Skeletal muscle tissue (tissue), 4 donors: ENCODE measurements around the gene MTHFD2L. TPM values are rescaled to one million over a fixed set of nuclear protein-coding genes. Genes with fewer than 3 reads are reported as not detected.
"Not testable (repeated sequence)": the region's sequence is repeated elsewhere in the genome, so short reads cannot be mapped to it uniquely, and the experiment has no call there.

Experiments used
- H3K27ac ChIP-seq: one replicate; pipeline ENCODE4 v1.7.0; 2013; ENCODE audit warnings: mild to moderate bottlenecking, low read depth, low read length, inconsistent platforms
- H3K27me3 ChIP-seq, 3 donors: one replicate each; pipeline ENCODE4 v1.7.0; 2013; ENCODE audit warnings: low read length in 3 of 3; ENCODE audit not compliant: control insufficient read depth in 3 of 3, insufficient read depth in 3 of 3
- H3K36me3 ChIP-seq, 3 donors: one replicate each; pipeline ENCODE4 v1.7.0; 2013; ENCODE audit warnings: low read length in 3 of 3; ENCODE audit not compliant: control insufficient read depth in 3 of 3, insufficient read depth in 3 of 3
- H3K4me1 ChIP-seq, 3 donors: one replicate each; pipeline ENCODE4 v1.7.0; 2013; ENCODE audit warnings: low read length in 3 of 3, mild to moderate bottlenecking in 3 of 3; ENCODE audit not compliant: control insufficient read depth in 3 of 3, insufficient read depth in 3 of 3
- H3K4me3 ChIP-seq, 3 donors: one replicate each; pipeline ENCODE4 v1.7.0; 2013; ENCODE audit warnings: low read length in 3 of 3
- H3K9ac ChIP-seq, 3 donors: one replicate each; pipeline ENCODE4 v1.7.0; 2013; ENCODE audit warnings: low read length in 3 of 3, mild to moderate bottlenecking in 3 of 3, moderate library complexity in 2 of 3, low read depth in 1 of 3
- H3K9me3 ChIP-seq, 3 donors: one replicate each; pipeline ENCODE4 v1.7.0; 2013; ENCODE audit warnings: low read length in 3 of 3; ENCODE audit not compliant: control insufficient read depth in 3 of 3
- total RNA-seq: library from RNA; depleted of rRNA; stranded (reverse); fragments of >200 nt; gene quantifications from one replicate; pipeline ENCODE4 v1.2.3, GENCODE V29; 2014
- donor health status: Osteomylitis.

Gene MTHFD2L
- total RNA-seq, 1 donor from 2014 or later, result 20.9 TPM

GRCh38 chr4:74205559-74205958, 47.6 kb downstream of the MTHFD2L start:
- no peak overlapping the region for H3K4me3 ChIP-seq
- H3K9ac ChIP-seq, result no peak overlapping the region
- H3K27me3 ChIP-seq, result no peaks in the 10 kb centered on the region
- peaks cover 0 to 5% (median 0%) of the 10 kb centered on the region in 3 donors for H3K36me3 ChIP-seq
- no peaks in the 10 kb centered on the region for H3K9me3 ChIP-seq
- no peak overlapping the region for H3K27ac ChIP-seq
- H3K4me1 ChIP-seq, result no peaks in the 10 kb centered on the region

GRCh38 chr4:74206088-74206825, 48.3 kb downstream of the MTHFD2L start:
- no peak overlapping the region for H3K9ac ChIP-seq
- no peaks in the 10 kb centered on the region for H3K27me3 ChIP-seq
- no peaks in the 10 kb centered on the region for H3K9me3 ChIP-seq
- no peak overlapping the region for H3K27ac ChIP-seq
- no peaks in the 10 kb centered on the region for H3K4me1 ChIP-seq
- H3K36me3 ChIP-seq, result peaks cover 0 to 5% (median 0%) of the 10 kb centered on the region in 3 donors
- H3K4me3 ChIP-seq, result no peak overlapping the region

- not testable (repeated sequence) for H3K27me3 ChIP-seq, H3K4me3 ChIP-seq, H3K9me3 ChIP-seq, H3K27ac ChIP-seq, H3K36me3 ChIP-seq, H3K9ac ChIP-seq, H3K4me1 ChIP-seq
These were observed 56.7 kb downstream of the MTHFD2L start for GRCh38 chr4:74214457-74215159.

- not testable (repeated sequence) for H3K9me3 ChIP-seq, H3K4me1 ChIP-seq, H3K9ac ChIP-seq, H3K27me3 ChIP-seq, H3K36me3 ChIP-seq, H3K4me3 ChIP-seq, H3K27ac ChIP-seq
These were observed 57.3 kb downstream of the MTHFD2L start for GRCh38 chr4:74215236-74215635.

- H3K9ac ChIP-seq, result no peak overlapping the region
These were observed 59.4 kb downstream of the MTHFD2L start for GRCh38 chr4:74217365-74217764.

GRCh38 chr4:74218201-74218600, 60.3 kb downstream of the MTHFD2L start:
- H3K27ac ChIP-seq, result no peak overlapping the region
- no peak overlapping the region for H3K4me3 ChIP-seq

More at GRCh38 chr4:74217365-74217764, 59.4 kb downstream of the MTHFD2L start:
- H3K27ac ChIP-seq, result no peak overlapping the region
- H3K4me3 ChIP-seq, result no peak overlapping the region
- H3K4me1 ChIP-seq, result no peaks in the 10 kb centered on the region
- no peaks in the 10 kb centered on the region for H3K9me3 ChIP-seq
- H3K27me3 ChIP-seq, result no peaks in the 10 kb centered on the region
- no peaks in the 10 kb centered on the region for H3K36me3 ChIP-seq

GRCh38 chr4:74219240-74219639, 61.3 kb downstream of the MTHFD2L start:
- Histone ChIP-seq H3K4me1 (no peaks in the 10 kb centered on the region), H3K27ac (no peak overlapping the region), H3K4me3 (no peak overlapping the region), H3K9ac (no peak overlapping the region), H3K36me3 (no peaks in the 10 kb centered on the region), H3K9me3 (no peaks in the 10 kb centered on the region), H3K27me3 (no peaks in the 10 kb centered on the region)

More at GRCh38 chr4:74218201-74218600, 60.3 kb downstream of the MTHFD2L start:
- Histone ChIP-seq H3K9ac (no peak overlapping the region), H3K9me3 (no peaks in the 10 kb centered on the region), H3K36me3 (no peaks in the 10 kb centered on the region), H3K27me3 (no peaks in the 10 kb centered on the region), H3K4me1 (no peaks in the 10 kb centered on the region)

- Histone ChIP-seq H3K27me3 (no peaks in the 10 kb centered on the region), H3K9me3 (no peaks in the 10 kb centered on the region), H3K9ac (no peak overlapping the region), H3K4me3 (no peak overlapping the region), H3K4me1 (no peaks in the 10 kb centered on the region), H3K27ac (no peak overlapping the region), H3K36me3 (peaks cover 0 to 3% (median 0%) of the 10 kb centered on the region in 3 donors)
These were observed 65.2 kb downstream of the MTHFD2L start for GRCh38 chr4:74223098-74223497.

- H3K4me3 ChIP-seq, result no peak overlapping the region
- peaks cover 0 to 3% (median 0%) of the 10 kb centered on the region in 3 donors for H3K36me3 ChIP-seq
- no peaks in the 10 kb centered on the region for H3K27me3 ChIP-seq
- no peak overlapping the region for H3K9ac ChIP-seq
- no peak overlapping the region for H3K27ac ChIP-seq
- H3K9me3 ChIP-seq, result no peaks in the 10 kb centered on the region
- no peaks in the 10 kb centered on the region for H3K4me1 ChIP-seq
These were observed 65.9 kb downstream of the MTHFD2L start for GRCh38 chr4:74223801-74224200.
